Neural cell (in vitro differentiated cells): ENCODE measurements around the gene CIAO1. TPM values are rescaled to one million over a fixed set of nuclear protein-coding genes. Genes with fewer than 3 reads are reported as not detected.
"Not testable (repeated sequence)": the region's sequence is repeated elsewhere in the genome, so short reads cannot be mapped to it uniquely, and the experiment has no call there.

Experiments
- H2AFZ ChIP-seq: fragments of 200-600, 300-800 bp; sonication (generic), shearing (Covaris generic); 2 replicates; pipeline ENCODE4 v1.6.0; 2014; ENCODE audit warnings: low read depth, mild to moderate bottlenecking, antibody characterized with exemption, low read length, moderate library complexity
- H3F3A ChIP-seq: fragments of 200-600 bp; shearing (Covaris generic); 2 replicates; pipeline ENCODE4 v1.6.1; 2016; ENCODE audit warnings: mild to moderate bottlenecking, moderate library complexity, mixed read lengths, antibody characterized with exemption, low read length; ENCODE audit not compliant: insufficient read depth, poor library complexity, severe bottlenecking
- H3K27ac ChIP-seq: fragments of 200-600, 300-800 bp; sonication (generic), shearing (Covaris generic); 2 replicates; pipeline ENCODE4 v1.5.1; 2014; ENCODE audit warnings: mild to moderate bottlenecking, low read length, moderate library complexity
- H3K27me3 ChIP-seq: fragments of 300-800, 200-600 bp; sonication (generic), shearing (Covaris generic); 2 replicates; pipeline ENCODE4 v1.6.0; 2014; ENCODE audit warnings: mild to moderate bottlenecking, low read depth, low read length, moderate library complexity; ENCODE audit not compliant: insufficient read depth
- H3K36me3 ChIP-seq: fragments of 300-800, 200-600 bp; sonication (generic), shearing (Covaris generic); 2 replicates; pipeline ENCODE4 v1.5.1; 2014; ENCODE audit warnings: mild to moderate bottlenecking, antibody characterized with exemption, low read length, moderate library complexity; ENCODE audit not compliant: insufficient read depth
- H3K4me2 ChIP-seq: fragments of 300-800, 200-600 bp; sonication (generic), shearing (Covaris generic); 2 replicates; pipeline ENCODE4 v1.6.0; 2014; ENCODE audit warnings: mild to moderate bottlenecking, low read length
- H3K4me3 ChIP-seq: fragments of 300-800, 200-600 bp; sonication (generic), shearing (Covaris generic); 2 replicates; pipeline ENCODE4 v1.5.1; 2014; ENCODE audit warnings: mild to moderate bottlenecking, low read length, moderate library complexity
- H3K79me2 ChIP-seq: fragments of 200-600 bp; shearing (Covaris generic); replicated peaks from 2 replicates; pipeline ENCODE4 v1.6.0; 2014; ENCODE audit warnings: mild to moderate bottlenecking, low read length, moderate library complexity; ENCODE audit not compliant: insufficient read depth
- H3K9ac ChIP-seq: fragments of 300-800, 200-600 bp; sonication (generic), shearing (Covaris generic); 2 replicates; pipeline ENCODE4 v1.6.1; 2016; ENCODE audit warnings: mild to moderate bottlenecking, low read length, mixed read lengths
- H3K9me2 ChIP-seq: fragments of 200-600 bp; shearing (Covaris generic); 2 replicates; pipeline ENCODE4 v1.6.1; 2016; ENCODE audit warnings: mild to moderate bottlenecking, low read length, mixed read lengths; ENCODE audit not compliant: insufficient read depth
- H3K9me3 ChIP-seq: fragments of 200-600, 300-800 bp; sonication (generic), shearing (Covaris generic); 2 replicates; pipeline ENCODE4 v1.6.1; 2016; ENCODE audit warnings: mild to moderate bottlenecking, mixed run types, low read length, moderate library complexity, mixed read lengths
- H4K20me1 ChIP-seq: fragments of 200-600 bp; shearing (Covaris generic); 2 replicates; pipeline ENCODE4 v1.6.1; 2016; ENCODE audit warnings: mild to moderate bottlenecking, mixed run types; ENCODE audit not compliant: insufficient read depth
- CTCF ChIP-seq: fragments of 450-650 bp; IDR thresholded peaks from 2 replicates; pipeline ENCODE4 v1.5.1; 2014; ENCODE audit warnings: antibody characterized with exemption, mild to moderate bottlenecking, moderate library complexity; ENCODE audit not compliant: poor library complexity, severe bottlenecking
- EP300 ChIP-seq: fragments of 450-650 bp; conservative IDR thresholded peaks from 2 replicates; pipeline ENCODE4 v1.6.1; 2014; ENCODE audit warnings: antibody characterized with exemption, mild to moderate bottlenecking, moderate library complexity; ENCODE audit not compliant: poor library complexity, severe bottlenecking
- EZH2 ChIP-seq: fragments of 200-600, 300-800 bp; shearing (Covaris generic), sonication (generic); IDR thresholded peaks from 2 replicates; pipeline ENCODE4 v1.6.1; 2014; ENCODE audit warnings: antibody characterized with exemption, low read length, borderline replicate concordance, mild to moderate bottlenecking; ENCODE audit not compliant: insufficient read depth, poor library complexity, severe bottlenecking
- MXI1 ChIP-seq: fragments of 450-650 bp; conservative IDR thresholded peaks from 2 replicates; pipeline ENCODE4 v1.6.1; 2014; ENCODE audit warnings: antibody characterized with exemption, mild to moderate bottlenecking; ENCODE audit not compliant: poor library complexity, severe bottlenecking
- POLR2AphosphoS5 ChIP-seq: IDR thresholded peaks from 2 replicates; pipeline ENCODE4 v1.6.1; 2012
- RAD21 ChIP-seq: fragments of 450-650 bp; conservative IDR thresholded peaks from 2 replicates; pipeline ENCODE4 v1.6.1; 2014; ENCODE audit warnings: antibody characterized with exemption, mild to moderate bottlenecking, moderate library complexity
- REST ChIP-seq: IDR thresholded peaks from 2 replicates; pipeline ENCODE4 v1.6.1; 2012; ENCODE audit warnings: borderline replicate concordance
- SMC3 ChIP-seq: fragments of 450-650 bp; conservative IDR thresholded peaks from 2 replicates; pipeline ENCODE4 v1.6.1; 2014; ENCODE audit warnings: antibody characterized with exemption, mild to moderate bottlenecking, moderate library complexity; ENCODE audit not compliant: poor library complexity
- TAF1 ChIP-seq: IDR thresholded peaks from 2 replicates; pipeline ENCODE4 v1.6.1; 2012; ENCODE audit warnings: low read depth
- polyA plus RNA-seq: library from polyadenylated mRNA; depleted of rRNA; stranded (reverse); fragments of >200 nt; gene quantifications from 2 replicates; pipeline ENCODE4 v1.2.3, GENCODE V29; 2014

CIAO1 gene
- polyA plus RNA-seq, 1 donor from 2014 or later: 182 TPM

- H3K27ac ChIP-seq: no peak overlapping the region
Observed at GRCh38 chr2:96291751-96292150, 25.7 kb downstream of the CIAO1 start.

GRCh38 chr2:96294271-96294670, 28.2 kb downstream of the CIAO1 start:
- not testable (repeated sequence) for H3K9me3 ChIP-seq, H3K27ac ChIP-seq, H3K9ac ChIP-seq, H3K9me2 ChIP-seq, H3K79me2 ChIP-seq, H4K20me1 ChIP-seq, H3K4me3 ChIP-seq, H2AFZ ChIP-seq, H3F3A ChIP-seq, H3K27me3 ChIP-seq, H3K4me2 ChIP-seq
- H3K36me3 ChIP-seq: peaks cover 15% of the 10 kb centered on the region

More at GRCh38 chr2:96291751-96292150, 25.7 kb downstream of the CIAO1 start:
- Histone ChIP-seq H3K36me3 (peaks cover 11% of the 10 kb centered on the region), H2AFZ (no peak overlapping the region), H4K20me1 (no peaks in the 10 kb centered on the region), H3K9ac (no peak overlapping the region), H3K4me2 (no peak overlapping the region), H3K27me3 (no peaks in the 10 kb centered on the region), H3K4me3 (no peak overlapping the region), H3K9me2 (no peaks in the 10 kb centered on the region), H3K9me3 (no peaks in the 10 kb centered on the region), H3K79me2 (no peaks in the 10 kb centered on the region), H3F3A (no peaks in the 10 kb centered on the region)
- no peak for TF ChIP-seq TAF1
- TF ChIP-seq SMC3: no peak
- no peak for TF ChIP-seq POLR2AphosphoS5
- no peak for TF ChIP-seq CTCF
- no peak for TF ChIP-seq RAD21
- TF ChIP-seq MXI1: no peak
- no peak for TF ChIP-seq EP300
- TF ChIP-seq EZH2: no peak
- TF ChIP-seq REST: no peak

- no peaks in the 10 kb centered on the region for H3K27me3 ChIP-seq
- no peak overlapping the region for H3K4me2 ChIP-seq
- no peaks in the 10 kb centered on the region for H4K20me1 ChIP-seq
- no peak overlapping the region for H2AFZ ChIP-seq
- H3F3A ChIP-seq: no peaks in the 10 kb centered on the region
- peaks cover 14% of the 10 kb centered on the region for H3K36me3 ChIP-seq
- no peak overlapping the region for H3K27ac ChIP-seq
- H3K79me2 ChIP-seq: peaks cover 5% of the 10 kb centered on the region
- TF ChIP-seq SMC3 (no peak), CTCF (no peak), TAF1 (no peak), MXI1 (no peak), REST (no peak), EP300 (no peak), EZH2 (no peak), POLR2AphosphoS5 (no peak), RAD21 (no peak)
- no peaks in the 10 kb centered on the region for H3K9me3 ChIP-seq
- H3K9me2 ChIP-seq: no peaks in the 10 kb centered on the region
- H3K4me3 ChIP-seq: no peak overlapping the region
- H3K9ac ChIP-seq: no peak overlapping the region
Observed at GRCh38 chr2:96296925-96297324, 30.9 kb downstream of the CIAO1 start.
